GM12878 (cell line): ENCODE data around the gene COL16A1. TPM values are rescaled to one million over a fixed set of nuclear protein-coding genes. Genes with fewer than 3 reads are reported as not detected.

Source experiments
- ATAC-seq: fragments of 200-7000 bp; cut with Tn5 transposase; 3 replicates; pipeline ENCODE4 v1.9.1; 2020; ENCODE audit warnings: mild to moderate bottlenecking, moderate library complexity
- BruUV-seq: library from RNA; stranded (reverse); fragments of 400-500 nt; replicated peaks from 2 replicates; lab custom pipeline; 2021; lab: Mats Ljungman, UMichigan
- CTCF ChIA-PET: fragments of 300-600 bp; sonication (Branson Sonifier 250); formaldehyde crosslinking; extraction: SDS; loops from one replicate; lab custom pipeline; 2021; ENCODE audit warnings: inconsistent platforms; lab: Yijun Ruan, JAX
- POLR2A ChIA-PET: fragments of 350-600 bp; formaldehyde crosslinking; extraction: SDS; loops from one replicate; lab custom pipeline; 2021; ENCODE audit warnings: inconsistent platforms; lab: Charles Lee
- RAD21 ChIA-PET: fragments of 300-600 bp; sonication (Branson Sonifier 250); formaldehyde crosslinking; loops from one replicate; lab custom pipeline; 2023; ENCODE audit warnings: antibody characterized with exemption; ENCODE audit not compliant: unreplicated experiment; lab: Charles Lee
- SMC1A ChIA-PET: fragments of 300-600 bp; sonication (Branson Sonifier 250); formaldehyde crosslinking; loops from one replicate; lab custom pipeline; 2023; ENCODE audit not compliant: unreplicated experiment, uncharacterized antibody; lab: Charles Lee
- DNase-seq: peaks from one replicate; pipeline ENCODE4 v3.0.0-alpha.2; 2011; ENCODE audit warnings: low read depth, low spot score
- FAIRE-seq: peaks from 3 replicates; lab custom pipeline; 2011; peaks lifted over from hg19 to GRCh38; lab: Jason Lieb, UNC
- H2AFZ ChIP-seq: 2 replicates; pipeline ENCODE4 v1.6.0; 2011; ENCODE audit warnings: low read depth, low read length, control low read depth; ENCODE audit not compliant: control insufficient read depth
- H3K27ac ChIP-seq: 2 replicates; pipeline ENCODE4 v1.5.1; 2011; ENCODE audit warnings: control low read depth; ENCODE audit not compliant: control insufficient read depth, insufficient read depth
- H3K27me3 ChIP-seq, 2 experiments: replicated peaks in 1 of 2; 2 replicates each; pipeline versions ENCODE4 v1.6.0 to v1.6.1; 2011; ENCODE audit warnings: low read length in 1 of 2; ENCODE audit not compliant: control insufficient read depth in 2 of 2, insufficient read depth in 2 of 2
- H3K36me3 ChIP-seq, 2 experiments: 2 replicates each; pipeline ENCODE4 v1.5.1; 2011; ENCODE audit warnings: low read length in 1 of 2; ENCODE audit not compliant: control insufficient read depth in 2 of 2, insufficient read depth in 2 of 2
- H3K4me1 ChIP-seq: 2 replicates; pipeline ENCODE4 v1.6.1; 2011; ENCODE audit warnings: mild to moderate bottlenecking, low read length, moderate library complexity, mixed read lengths; ENCODE audit not compliant: control insufficient read depth, insufficient read depth
- H3K4me2 ChIP-seq: 2 replicates; pipeline ENCODE4 v1.6.0; 2011; ENCODE audit warnings: control low read depth; ENCODE audit not compliant: control insufficient read depth, insufficient read depth
- H3K4me3 ChIP-seq: fragments of 200-600 bp; sonication (generic); 2 replicates; pipeline ENCODE4 v1.5.1; 2016
- H3K79me2 ChIP-seq: 2 replicates; pipeline ENCODE4 v1.6.0; 2011; ENCODE audit warnings: low read length; ENCODE audit not compliant: control insufficient read depth, insufficient read depth
- H3K9ac ChIP-seq: 2 replicates; pipeline ENCODE4 v1.8.0; 2011; ENCODE audit warnings: low read length, control low read depth, mixed read lengths; ENCODE audit not compliant: control insufficient read depth, insufficient read depth
- H3K9me3 ChIP-seq: replicated peaks from 3 replicates; pipeline ENCODE4 v1.5.1; 2011; ENCODE audit warnings: mild to moderate bottlenecking, low read length; ENCODE audit not compliant: control insufficient read depth, insufficient read depth
- H4K20me1 ChIP-seq: 2 replicates; pipeline ENCODE4 v1.6.0; 2011; ENCODE audit not compliant: control insufficient read depth, insufficient read depth
- EGR1 ChIP-seq, 2 experiments: IDR thresholded peaks; 1 replicate in 1 of 2; 2 replicates in 1 of 2; pipeline ENCODE4 v1.6.1; 2011 to 2012; ENCODE audit warnings: low read depth in 2 of 2, low read length in 2 of 2, borderline replicate concordance in 1 of 2, mild to moderate bottlenecking in 1 of 2, moderate library complexity in 1 of 2
- ETV6 ChIP-seq, 2 experiments: fragments of 450-650 bp in 1 of 2; IDR thresholded peaks in 1 of 2; conservative IDR thresholded peaks in 1 of 2; 2 replicates each; pipeline ENCODE4 v1.6.1; 2014; ENCODE audit warnings: antibody characterized with exemption in 1 of 2, borderline replicate concordance in 1 of 2, low read depth in 1 of 2, mild to moderate bottlenecking in 1 of 2, moderate library complexity in 1 of 2
- JUNB ChIP-seq: IDR thresholded peaks from 2 replicates; pipeline ENCODE4 v1.6.1; 2016; ENCODE audit warnings: antibody characterized with exemption, mild to moderate bottlenecking
- PAX5 ChIP-seq: IDR thresholded peaks from 2 replicates; pipeline ENCODE4 v1.6.1; 2011; ENCODE audit warnings: low read depth, low read length, borderline replicate concordance
- RAD21 ChIP-seq: IDR thresholded peaks from 2 replicates; pipeline ENCODE4 v1.6.1; 2011; ENCODE audit warnings: mild to moderate bottlenecking, low read depth, low read length, moderate library complexity; ENCODE audit not compliant: insufficient read depth
- RB1 ChIP-seq: fragments of 450-650 bp; formaldehyde crosslinking; IDR thresholded peaks from 2 replicates; pipeline ENCODE4 v1.6.1; 2017; ENCODE audit warnings: mild to moderate bottlenecking, borderline replicate concordance
- SMC3 ChIP-seq: IDR thresholded peaks from 2 replicates; pipeline ENCODE4 v1.6.1; 2011; ENCODE audit warnings: low read length, improper control_type of control experiment, borderline replicate concordance
- SUPT20H ChIP-seq: IDR thresholded peaks from 2 replicates; pipeline ENCODE4 v1.6.1; 2011; ENCODE audit warnings: low read depth, mild to moderate bottlenecking, low read length, moderate library complexity, borderline replicate concordance; ENCODE audit not compliant: control insufficient read depth
- TARDBP ChIP-seq: IDR thresholded peaks from 2 replicates; pipeline ENCODE4 v1.6.1; 2016; ENCODE audit warnings: borderline replicate concordance
- WRNIP1 ChIP-seq: IDR thresholded peaks from 2 replicates; pipeline ENCODE4 v1.6.1; 2011; ENCODE audit warnings: low read depth, low read length, improper control_type of control experiment, borderline replicate concordance
- YY1 ChIP-seq: IDR thresholded peaks from 2 replicates; pipeline ENCODE4 v1.6.1; 2011; ENCODE audit warnings: low read depth, mild to moderate bottlenecking, low read length
- ZBTB40 ChIP-seq: fragments of 450-650 bp; IDR thresholded peaks from 2 replicates; pipeline ENCODE4 v1.6.1; 2016; ENCODE audit warnings: mild to moderate bottlenecking, moderate library complexity, borderline replicate concordance
- WGBS: methylation state at CpG from one replicate; pipeline ENCODE4 v1.1.6; 2016; ENCODE audit warnings: low lambda C conversion rate; ENCODE audit not compliant: insufficient replicate concordance, insufficient coverage; ENCODE audit errors: missing lambda C conversion rate; 5-methylcytosine and 5-hydroxymethylcytosine counted together
- in situ Hi-C: fragments of 300-500 bp; cut with MboI; formaldehyde crosslinking; loops from 9 replicates; pipeline ENCODE4 v1.14.3; 2018; ENCODE audit warnings: mixed read lengths
- intact Hi-C: fragments of 100-400 bp; cut with micrococcal nuclease; formaldehyde crosslinking; loops from one replicate; pipeline ENCODE4 v1.14.2; 2022; ENCODE audit not compliant: unreplicated experiment
- polyA plus RNA-seq, 11 experiments: library from polyadenylated mRNA; depleted of rRNA in 4 of 11; unstranded in 6 of 11; stranded (reverse) in 5 of 11; fragments of >200 nt; fragmentation: Nextera tagmentation in 4 of 11; fragmentation: Illumina TruSeq in 1 of 11; extraction: Ambion mirVana in 4 of 11; extraction: Trizol in 1 of 11; gene quantifications; 1 replicate in 1 of 11; 2 replicates in 10 of 11; pipeline versions ENCODE4 v1.2.1 to v1.2.3, GENCODE V29; 2011 to 2016; ENCODE audit warnings: inconsistent platforms in 2 of 11, missing spikeins in 2 of 11, low read depth in 1 of 11
- total RNA-seq, 4 experiments: library from RNA; depleted of rRNA in 3 of 4; stranded (reverse); fragments of >200 nt in 3 of 4; fragmentation: Illumina TruSeq in 1 of 4; extraction: Trizol in 1 of 4; gene quantifications; 2 replicates each; pipeline versions ENCODE4 v1.2.1 to v1.2.3, GENCODE V29; 2013 to 2021
- TF ChIP-seq, protein P1 (sequence below): fragments of 450-650 bp; IDR thresholded peaks from 2 replicates; pipeline ENCODE4 v1.6.1; 2017; ENCODE audit warnings: mild to moderate bottlenecking, moderate library complexity

Gene COL16A1
- total and polyA plus RNA-seq, 10 of the 15 experiments (the other 5 are each of a cell fraction or from before 2014, with no cell fraction given): 0.02 to 3.7 (median 0.59) TPM

GRCh38 chr1:31663622-31664452 is 40.0 kb downstream of the COL16A1 start:
- no TSS peak for BruUV-seq
- Histone ChIP-seq H4K20me1 (no peaks in the 10 kb centered on the region), H3K27ac (no peak overlapping the region), H3K36me3 (no peaks in the 10 kb centered on the region), H3K4me1 (no peaks in the 10 kb centered on the region), H3K79me2 (no peaks in the 10 kb centered on the region), H3K27me3 (no peaks in the 10 kb centered on the region; a peak in 1 of 4 replicates), H2AFZ (no peak overlapping the region), H3K4me2 (no peak overlapping the region), H3K9ac (no peak overlapping the region), H3K4me3 (no peak overlapping the region), H3K9me3 (no peaks in the 10 kb centered on the region)
- peak; percentile 60 for ATAC-seq
- intact Hi-C loops: loop anchor here (1.0 to 10.0 kb wide), 6 partner anchors 43 to 401 kb away; no protein-coding TSS in a partner anchor
- in situ Hi-C loops: no loop called here
- no peak for DNase-seq
- SMC1A ChIA-PET: interaction anchor here (0.7 to 5.7 kb wide), 10 partner anchors 13 to 399 kb away, joined by 3 to 51 read pairs (median 6); partner anchors contain the start of gene COL16A1
- CTCF ChIA-PET: interaction anchor here (0.6 to 7.0 kb wide), 24 partner anchors 8 to 503 kb away, joined by 3 to 90 read pairs (median 4); partner anchors contain the start of genes COL16A1 and PEF1
- FAIRE-seq: peak; percentile 44
- 24% methylated on average over 9 of the region's 9 CpGs for WGBS
- RAD21 ChIA-PET: interaction anchor here (0.6 to 4.5 kb wide), 17 partner anchors 26 to 298 kb away, joined by 3 to 62 read pairs (median 4); partner anchors contain the start of genes COL16A1 and HCRTR1
- POLR2A ChIA-PET: interaction anchor here (0.8 to 1.4 kb wide), 2 partner anchors 40 to 41 kb away, joined by 3 to 4 read pairs; partner anchors contain the start of gene COL16A1
- TF ChIP-seq RAD21 (peak; percentile 93), TARDBP (no peak), RB1 (no peak), JUNB (no peak), PAX5 (no peak), WRNIP1 (no peak), SUPT20H (no peak), ETV6 (conservative IDR thresholded peaks at IDR 0.05 in 1 of 2, IDR thresholded peaks at IDR 0.05 in 1 of 2; ENCODE audit: borderline replicate concordance in 1 of 2, low read depth in 1 of 2) (no peak), EGR1 (IDR thresholded peaks at IDR 0.05; ENCODE audit: borderline replicate concordance in 1 of 2, low read depth in 2 of 2, low read length in 2 of 2) (no peak), ZBTB40 (no peak), SMC3 (peak; percentile 96), YY1 (peak; percentile 63; the same call in 1 of the 2 replicates)
- TF ChIP-seq, protein P1, sequence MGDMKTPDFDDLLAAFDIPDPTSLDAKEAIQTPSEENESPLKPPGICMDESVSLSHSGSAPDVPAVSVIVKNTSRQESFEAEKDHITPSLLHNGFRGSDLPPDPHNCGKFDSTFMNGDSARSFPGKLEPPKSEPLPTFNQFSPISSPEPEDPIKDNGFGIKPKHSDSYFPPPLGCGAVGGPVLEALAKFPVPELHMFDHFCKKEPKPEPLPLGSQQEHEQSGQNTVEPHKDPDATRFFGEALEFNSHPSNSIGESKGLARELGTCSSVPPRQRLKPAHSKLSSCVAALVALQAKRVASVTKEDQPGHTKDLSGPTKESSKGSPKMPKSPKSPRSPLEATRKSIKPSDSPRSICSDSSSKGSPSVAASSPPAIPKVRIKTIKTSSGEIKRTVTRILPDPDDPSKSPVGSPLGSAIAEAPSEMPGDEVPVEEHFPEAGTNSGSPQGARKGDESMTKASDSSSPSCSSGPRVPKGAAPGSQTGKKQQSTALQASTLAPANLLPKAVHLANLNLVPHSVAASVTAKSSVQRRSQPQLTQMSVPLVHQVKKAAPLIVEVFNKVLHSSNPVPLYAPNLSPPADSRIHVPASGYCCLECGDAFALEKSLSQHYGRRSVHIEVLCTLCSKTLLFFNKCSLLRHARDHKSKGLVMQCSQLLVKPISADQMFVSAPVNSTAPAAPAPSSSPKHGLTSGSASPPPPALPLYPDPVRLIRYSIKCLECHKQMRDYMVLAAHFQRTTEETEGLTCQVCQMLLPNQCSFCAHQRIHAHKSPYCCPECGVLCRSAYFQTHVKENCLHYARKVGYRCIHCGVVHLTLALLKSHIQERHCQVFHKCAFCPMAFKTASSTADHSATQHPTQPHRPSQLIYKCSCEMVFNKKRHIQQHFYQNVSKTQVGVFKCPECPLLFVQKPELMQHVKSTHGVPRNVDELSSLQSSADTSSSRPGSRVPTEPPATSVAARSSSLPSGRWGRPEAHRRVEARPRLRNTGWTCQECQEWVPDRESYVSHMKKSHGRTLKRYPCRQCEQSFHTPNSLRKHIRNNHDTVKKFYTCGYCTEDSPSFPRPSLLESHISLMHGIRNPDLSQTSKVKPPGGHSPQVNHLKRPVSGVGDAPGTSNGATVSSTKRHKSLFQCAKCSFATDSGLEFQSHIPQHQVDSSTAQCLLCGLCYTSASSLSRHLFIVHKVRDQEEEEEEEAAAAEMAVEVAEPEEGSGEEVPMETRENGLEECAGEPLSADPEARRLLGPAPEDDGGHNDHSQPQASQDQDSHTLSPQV: no peak
